Spleen (tissue), 11 donors: ENCODE data around the gene ACTN3. TPM values are rescaled to one million over a fixed set of nuclear protein-coding genes. Genes with fewer than 3 reads are reported as not detected.
"Not testable (repeated sequence)": the region's sequence is repeated elsewhere in the genome, so short reads cannot be mapped to it uniquely, and the experiment has no call there.

Experiments used
- DNase-seq: peaks from one replicate; pipeline ENCODE4 v3.0.0-alpha.2; 2020
- H3K27ac ChIP-seq, 8 donors: fragments of 200-600 bp; sonication (generic) in 7 of 8; 1 replicate in 4 of 8; 2 replicates in 4 of 8; pipeline versions ENCODE4 v1.5.0 to v1.8.0; 2016 to 2021; ENCODE audit warnings: inconsistent platforms in 4 of 8, mild to moderate bottlenecking in 4 of 8, moderate library complexity in 1 of 8
- H3K27me3 ChIP-seq, 7 donors: fragments of 200-600 bp; sonication (generic) in 6 of 7; replicated peaks in 1 of 7; 1 replicate in 4 of 7; 2 replicates in 3 of 7; pipeline versions ENCODE4 v1.5.0 to v1.8.0; 2016 to 2021; ENCODE audit warnings: inconsistent platforms in 3 of 7, mild to moderate bottlenecking in 1 of 7
- H3K36me3 ChIP-seq, 6 donors: fragments of 200-600 bp; sonication (generic) in 5 of 6; 1 replicate in 4 of 6; 2 replicates in 2 of 6; pipeline versions ENCODE4 v1.5.0 to v1.8.0; 2016 to 2021; ENCODE audit warnings: inconsistent platforms in 2 of 6
- H3K4me1 ChIP-seq, 6 donors: fragments of 200-600 bp; sonication (generic) in 5 of 6; 1 replicate in 3 of 6; 2 replicates in 3 of 6; pipeline versions ENCODE4 v1.5.0 to v1.8.0; 2016 to 2021; ENCODE audit warnings: inconsistent platforms in 3 of 6
- H3K4me3 ChIP-seq, 8 donors: fragments of 200-600 bp; sonication (generic) in 7 of 8; 1 replicate in 4 of 8; 2 replicates in 4 of 8; pipeline versions ENCODE4 v1.5.0 to v1.8.0; 2016 to 2021; ENCODE audit warnings: inconsistent platforms in 4 of 8, mild to moderate bottlenecking in 4 of 8, moderate library complexity in 2 of 8
- H3K9me3 ChIP-seq, 8 donors: fragments of 200-600 bp; sonication (generic) in 7 of 8; 1 replicate in 4 of 8; 2 replicates in 4 of 8; pipeline versions ENCODE4 v1.5.0 to v1.8.0; 2016 to 2021; ENCODE audit warnings: inconsistent platforms in 4 of 8
- POLR2A ChIP-seq, 3 donors: fragments of 450-650 bp; IDR thresholded peaks; one replicate each; pipeline ENCODE4 v1.5.1; 2017; ENCODE audit warnings: antibody characterized with exemption in 3 of 3, mild to moderate bottlenecking in 1 of 3
- POLR2AphosphoS5 ChIP-seq, 3 donors: sonication (generic); formaldehyde crosslinking; IDR thresholded peaks; one replicate each; pipeline ENCODE4 v1.5.1; 2017; ENCODE audit warnings: antibody characterized with exemption in 3 of 3
- WGBS, 5 donors: extraction: QIAGEN DNeasy Blood & Tissue Kit in 3 of 5; methylation state at CpG; one replicate each; pipeline versions ENCODE4 v1.1.5 to v1.1.7; 2013 to 2018; 5-methylcytosine and 5-hydroxymethylcytosine counted together
- intact Hi-C: fragments of 100-400 bp; cut with DNase I; formaldehyde crosslinking; loops from one replicate; pipeline ENCODE4 v1.15.0; 2023; ENCODE audit warnings: low total_unique reads
- polyA plus RNA-seq, 3 donors: library from polyadenylated mRNA; stranded (reverse); fragments of 200-250 nt; gene quantifications; one replicate each; pipeline ENCODE4 v1.2.1, GENCODE V29; 2013
- total RNA-seq, 7 donors: library from RNA; depleted of rRNA in 3 of 7; stranded (reverse); fragments of >200 nt in 3 of 7; fragmentation: NEBNext Ultra II Directional in 4 of 7; extraction: Animal tissue kit (Norgen Biotek cat#: 25700) in 4 of 7; gene quantifications; one replicate each; pipeline versions ENCODE4 v1.1.0 to v1.2.1, GENCODE V29; 2016 to 2021
- TF ChIP-seq, protein P1 (sequence below), 11 experiments: fragments of 200-600 bp in 7 of 11; fragments of 450-650 bp in 4 of 11; sonication (generic) in 4 of 11; IDR thresholded peaks in 8 of 11; conservative IDR thresholded peaks in 3 of 11; 1 replicate in 7 of 11; 2 replicates in 4 of 11; pipeline versions ENCODE4 v1.4.0 to v1.8.0; 2016 to 2021; ENCODE audit warnings: antibody characterized with exemption in 11 of 11, inconsistent platforms in 4 of 11, mild to moderate bottlenecking in 1 of 11
- donor health status: healthy with polysubstance abuse.
- donor health status: DM: no; HTN: no; CAD: no; lungs with moderate emphysema.
- donor health status: DM: no; HTN: no; CAD: no.
- donor health status: Bipolar disorder and iron deficiency.
- donor health status: healthy.
- donor health status: DM: no; HTN: no; CAD: no.
- donor health status: DM: yes; HTN: yes; CAD: no.

Gene ACTN3
- total and polyA plus RNA-seq, 10 donors = 0.05 to 0.34 (median 0.21) TPM; not detected in 3

DNA sequence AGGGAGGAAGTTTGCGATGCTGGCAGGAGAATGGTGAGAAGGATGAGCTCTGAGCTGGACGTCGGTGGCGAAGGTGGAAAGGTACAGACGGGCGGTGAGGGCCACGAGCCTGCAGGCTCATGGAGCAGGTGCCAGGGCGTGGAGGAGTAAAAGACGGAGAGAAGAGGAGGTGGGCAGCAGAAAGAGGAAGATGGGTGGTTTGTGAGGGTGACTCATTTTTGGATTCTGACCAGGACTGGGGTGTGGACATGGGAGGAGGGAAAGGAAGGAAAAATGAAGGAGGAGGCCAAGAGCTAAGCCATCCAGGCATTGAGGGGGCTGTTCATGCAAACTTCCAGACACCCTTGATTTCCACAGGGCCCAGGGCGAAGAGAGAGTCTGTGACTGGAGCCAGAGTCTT is 4.3 kb upstream of the ACTN3 start:
- TF ChIP-seq POLR2AphosphoS5 (IDR thresholded peaks at IDR 0.05) = no peak
- TF ChIP-seq POLR2A (IDR thresholded peaks at IDR 0.05) = no peak
- TF ChIP-seq, protein P1, sequence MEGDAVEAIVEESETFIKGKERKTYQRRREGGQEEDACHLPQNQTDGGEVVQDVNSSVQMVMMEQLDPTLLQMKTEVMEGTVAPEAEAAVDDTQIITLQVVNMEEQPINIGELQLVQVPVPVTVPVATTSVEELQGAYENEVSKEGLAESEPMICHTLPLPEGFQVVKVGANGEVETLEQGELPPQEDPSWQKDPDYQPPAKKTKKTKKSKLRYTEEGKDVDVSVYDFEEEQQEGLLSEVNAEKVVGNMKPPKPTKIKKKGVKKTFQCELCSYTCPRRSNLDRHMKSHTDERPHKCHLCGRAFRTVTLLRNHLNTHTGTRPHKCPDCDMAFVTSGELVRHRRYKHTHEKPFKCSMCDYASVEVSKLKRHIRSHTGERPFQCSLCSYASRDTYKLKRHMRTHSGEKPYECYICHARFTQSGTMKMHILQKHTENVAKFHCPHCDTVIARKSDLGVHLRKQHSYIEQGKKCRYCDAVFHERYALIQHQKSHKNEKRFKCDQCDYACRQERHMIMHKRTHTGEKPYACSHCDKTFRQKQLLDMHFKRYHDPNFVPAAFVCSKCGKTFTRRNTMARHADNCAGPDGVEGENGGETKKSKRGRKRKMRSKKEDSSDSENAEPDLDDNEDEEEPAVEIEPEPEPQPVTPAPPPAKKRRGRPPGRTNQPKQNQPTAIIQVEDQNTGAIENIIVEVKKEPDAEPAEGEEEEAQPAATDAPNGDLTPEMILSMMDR (IDR thresholded peaks at IDR 0.05 in 8 of 11, conservative IDR thresholded peaks at IDR 0.05 in 3 of 11) = no peak
- 65 to 92% (median 77%) methylated on average over 10 of the region's 10 CpGs for WGBS, 5 donors

DNA sequence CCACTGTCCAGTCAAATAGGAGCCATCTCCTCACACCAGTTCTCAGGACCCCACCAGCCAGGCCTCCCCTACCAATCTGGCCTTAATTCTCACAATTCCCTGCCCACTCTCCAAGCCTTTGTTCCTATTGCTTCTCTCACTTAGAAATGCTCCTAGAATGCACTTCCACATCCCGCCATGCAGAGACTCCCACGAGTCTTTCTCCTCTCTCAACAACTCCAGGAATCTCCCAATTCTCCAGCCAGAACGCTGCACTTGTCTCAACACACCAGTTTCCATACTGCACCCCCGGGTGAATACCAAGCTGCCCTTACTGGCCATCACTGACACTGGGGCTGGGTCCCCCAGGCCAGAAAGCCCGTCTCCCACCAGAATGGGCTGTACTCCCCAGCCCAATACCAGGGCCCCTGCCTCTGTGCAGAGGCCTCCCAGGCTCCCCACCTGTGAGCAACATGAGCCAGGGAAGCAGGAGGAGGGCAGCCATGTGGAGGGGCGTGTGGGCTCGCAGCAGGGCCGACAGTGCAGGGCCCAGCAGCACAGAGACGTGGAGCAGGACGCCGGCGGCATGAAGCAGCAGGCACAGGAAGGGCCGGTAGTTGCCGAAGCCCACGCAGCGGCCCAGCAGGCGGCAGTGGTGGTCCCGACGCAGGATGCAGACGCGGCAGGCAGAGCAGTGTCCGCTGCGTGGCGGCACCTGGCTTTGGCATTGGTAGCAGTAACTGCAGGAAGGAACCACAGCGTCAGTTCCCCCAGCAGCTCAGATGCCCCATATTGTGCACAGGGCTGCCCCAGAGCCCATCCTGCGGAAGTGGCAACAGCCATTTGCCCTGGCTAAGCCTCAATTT is 3.2 kb upstream of the ACTN3 start:
- TF ChIP-seq POLR2AphosphoS5 (IDR thresholded peaks at IDR 0.05) (peak; percentile 84 to 89 (median 85)), POLR2A (IDR thresholded peaks at IDR 0.05) (no peak)
- TF ChIP-seq, protein P1 (IDR thresholded peaks at IDR 0.05 in 8 of 11, conservative IDR thresholded peaks at IDR 0.05 in 3 of 11) = peak in 10 of 11 experiments; percentile 50 to 77 (median 69)
- Histone ChIP-seq H3K27ac (peak overlapping the region; percentile 76 to 92 (median 86)), H3K36me3 (peaks cover 0 to 50% (median 41%) of the 10 kb centered on the region in 6 donors), H3K4me1 (peaks cover 25 to 59% (median 44%) of the 10 kb centered on the region in 6 donors), H3K27me3 (peaks cover 0 to 8% (median 0%) of the 10 kb centered on the region in 7 donors), H3K9me3 (no peaks in the 10 kb centered on the region), H3K4me3 (peak overlapping the region in 6 of 8 donors; percentile 2 to 88 (median 20))
- intact Hi-C loops = no loop called here
- DNase-seq = peak; percentile 95
- WGBS, 5 donors = 18 to 38% (median 26%) methylated on average over 19 to 26 of the region's 26 CpGs

More for the DNA sequence above, 4.3 kb upstream of the ACTN3 start:
- H3K36me3 ChIP-seq = peaks cover 0 to 60% (median 45%) of the 10 kb centered on the region in 6 donors
- no peak for DNase-seq
- H3K27me3 ChIP-seq = peaks cover 0 to 8% (median 0%) of the 10 kb centered on the region in 7 donors
- intact Hi-C loops = no loop called here
- peak overlapping the region in 1 of 8 donors; percentile 92 for H3K27ac ChIP-seq
- H3K4me3 ChIP-seq = no peak overlapping the region
- H3K4me1 ChIP-seq = peaks cover 25 to 56% (median 44%) of the 10 kb centered on the region in 6 donors
- H3K9me3 ChIP-seq = no peaks in the 10 kb centered on the region

DNA sequence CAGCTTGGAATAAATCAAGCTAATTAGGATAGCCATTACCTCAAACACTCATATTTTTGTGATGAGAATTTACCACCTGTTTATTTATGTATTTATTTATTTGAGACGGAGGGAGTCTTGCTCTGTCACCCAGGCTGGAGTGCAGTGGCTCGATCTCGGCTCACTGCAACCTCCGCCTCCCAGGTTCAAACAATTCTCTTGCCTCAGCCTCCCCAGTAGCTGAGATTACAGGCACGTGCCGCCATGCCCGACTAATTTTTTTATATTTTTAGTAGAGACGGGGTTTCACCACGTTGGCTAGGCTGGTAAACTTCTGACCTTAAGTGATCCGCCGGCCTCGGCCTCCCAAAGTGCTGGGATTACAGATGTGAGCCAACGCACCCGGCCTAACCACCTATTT is 1.8 kb upstream of the ACTN3 start:
- H3K9me3 ChIP-seq, H3K27me3 ChIP-seq, DNase-seq, intact Hi-C loops: not testable (repeated sequence)
- Histone ChIP-seq H3K36me3 (peaks cover 0 to 35% (median 26%) of the 10 kb centered on the region in 6 donors), H3K4me3 (peak overlapping the region; percentile 75 to 95 (median 87)), H3K4me1 (peaks cover 25 to 59% (median 44%) of the 10 kb centered on the region in 6 donors), H3K27ac (peak overlapping the region in 7 of 8 donors; percentile 79 to 92 (median 87))
- WGBS, 5 donors = 50 to 71% (median 60%) methylated on average over 14 of the region's 14 CpGs

DNA sequence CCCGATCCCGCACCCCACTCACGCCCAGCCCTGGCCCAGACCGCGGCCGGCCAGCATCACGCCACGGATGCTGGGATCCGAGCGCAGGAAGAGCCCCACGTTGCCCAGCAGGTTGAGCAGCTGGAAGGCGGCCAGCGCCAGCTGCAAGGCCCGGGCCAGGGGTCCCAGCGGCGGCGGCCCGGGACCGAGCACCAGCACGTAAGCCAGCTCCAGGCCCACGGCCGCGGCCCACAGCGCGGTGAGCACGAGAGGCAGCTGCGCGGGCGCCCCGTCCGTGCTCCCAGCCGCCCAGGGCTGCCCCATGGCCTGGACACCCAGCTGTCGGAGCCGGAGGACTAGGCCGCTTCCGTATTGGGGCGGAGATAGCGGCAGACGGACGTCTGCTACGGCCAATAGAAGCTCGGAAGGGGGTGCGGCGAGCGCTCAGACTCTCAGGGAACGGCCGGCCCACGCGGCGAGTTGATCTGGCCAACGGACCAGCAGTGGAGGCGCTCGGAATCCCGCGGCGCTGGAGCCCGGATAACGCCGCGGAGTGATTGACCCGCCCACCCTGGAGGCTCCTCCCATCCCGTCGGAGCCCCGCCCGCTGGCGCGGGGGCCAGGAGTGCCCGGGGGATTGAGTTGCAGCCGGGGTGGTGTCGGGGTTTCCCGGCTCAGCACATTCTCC is 869 bp upstream of the ACTN3 start, which contains the start of gene ZDHHC24:
Gene ZDHHC24 (minus strand): TSS at position 348 of the 667 bp plus-strand sequence. CDS start 45 bp downstream, at position 303.
- H3K27ac ChIP-seq = peak within 1 kb of the TSS; percentile 74 to 92 (median 86)
- intact Hi-C loops = no loop called here
- 0 to 2% (median 0%) methylated on average over 40 to 71 of the region's 71 CpGs for WGBS, 5 donors

More for the DNA sequence above, 869 bp upstream of the ACTN3 start, which contains the start of gene ZDHHC24:
- peak in 2 of 3 donors; percentile 12 to 78 for TF ChIP-seq POLR2A (IDR thresholded peaks at IDR 0.05)
- peak; percentile 92 for TF ChIP-seq POLR2AphosphoS5 (IDR thresholded peaks at IDR 0.05)
- TF ChIP-seq, protein P1 (IDR thresholded peaks at IDR 0.05 in 8 of 11, conservative IDR thresholded peaks at IDR 0.05 in 3 of 11) = peak in 3 of 11 experiments; percentile 29 to 38 (median 29)
- H3K27me3 ChIP-seq = peaks cover 0 to 8% (median 0%) of the 10 kb centered on the region in 7 donors
- H3K36me3 ChIP-seq = peaks cover 0 to 27% (median 20%) of the 10 kb centered on the region in 6 donors
- DNase-seq = peak; percentile 98
- H3K4me3 ChIP-seq = peak within 1 kb of the TSS; percentile 75 to 95 (median 87)
- H3K4me1 ChIP-seq = peaks cover 25 to 59% (median 44%) of the 10 kb centered on the region in 6 donors
- H3K9me3 ChIP-seq = no peaks in the 10 kb centered on the region
